Gastroesophageal sphincter (tissue), 4 donors: Measurements from ENCODE around the gene GNG2. TPM values are rescaled to one million over a fixed set of nuclear protein-coding genes. Genes with fewer than 3 reads are reported as not detected.
A peak's percentile ranks its signal among the peaks of the same experiment; 100 is the strongest.

Source experiments
- ATAC-seq: fragments of 150-250 bp; one replicate; pipeline ENCODE4 v1.9.1; 2016; ENCODE audit warnings: mild to moderate bottlenecking, moderate library complexity
- H3K27ac ChIP-seq, 4 donors: fragments of 200-600 bp; sonication (generic) in 3 of 4; 1 replicate in 3 of 4; 2 replicates in 1 of 4; pipeline ENCODE4 v1.5.1; 2016 to 2019
- H3K27me3 ChIP-seq: fragments of 200-600 bp; sonication (generic); one replicate; pipeline ENCODE4 v1.5.1; 2019
- H3K36me3 ChIP-seq, 2 donors: fragments of 200-600 bp; sonication (generic); one replicate each; pipeline ENCODE4 v1.5.1; 2019; ENCODE audit warnings: control low read depth in 1 of 2
- H3K4me1 ChIP-seq, 3 donors: fragments of 200-600 bp; sonication (generic); 1 replicate in 2 of 3; 2 replicates in 1 of 3; pipeline ENCODE4 v1.5.1; 2016 to 2019; ENCODE audit warnings: control low read depth in 2 of 3
- H3K4me3 ChIP-seq, 2 donors: fragments of 200-600 bp; sonication (generic); one replicate each; pipeline ENCODE4 v1.5.1; 2019; ENCODE audit warnings: mild to moderate bottlenecking in 1 of 2, moderate library complexity in 1 of 2
- H3K9me3 ChIP-seq, 3 donors: fragments of 200-600 bp; sonication (generic); one replicate each; pipeline ENCODE4 v1.5.1; 2017 to 2019; ENCODE audit warnings: control low read depth in 2 of 3
- EP300 ChIP-seq: sonication (generic); formaldehyde crosslinking; IDR thresholded peaks from one replicate; pipeline ENCODE4 v1.6.1; 2017; ENCODE audit warnings: antibody characterized with exemption, mild to moderate bottlenecking
- POLR2A ChIP-seq, 2 donors: fragments of 450-650 bp; IDR thresholded peaks; one replicate each; pipeline ENCODE4 v1.6.1; 2017; ENCODE audit warnings: antibody characterized with exemption in 2 of 2, mild to moderate bottlenecking in 2 of 2, moderate library complexity in 1 of 2
- POLR2AphosphoS5 ChIP-seq: sonication (generic); formaldehyde crosslinking; IDR thresholded peaks from one replicate; pipeline ENCODE4 v1.6.1; 2017; ENCODE audit warnings: antibody characterized with exemption
- WGBS, 2 donors: methylation state at CpG; one replicate each; pipeline ENCODE4 v1.1.5; 2018; ENCODE audit warnings: low coverage in 1 of 2; 5-methylcytosine and 5-hydroxymethylcytosine counted together
- total RNA-seq, 4 donors: library from RNA; depleted of rRNA; stranded (reverse); fragments of >200 nt; gene quantifications; one replicate each; pipeline ENCODE4 v1.1.0, GENCODE V29; 2016
- TF ChIP-seq, protein P1 (sequence below), 4 experiments: fragments of 200-600 bp in 2 of 4; fragments of 450-650 bp in 2 of 4; sonication (generic) in 1 of 4; IDR thresholded peaks; one replicate each; pipeline ENCODE4 v1.5.1; 2017 to 2019; ENCODE audit warnings: antibody characterized with exemption in 4 of 4, mild to moderate bottlenecking in 2 of 4, moderate library complexity in 2 of 4

GNG2 gene
- total RNA-seq, 4 donors from 2014 or later = 15.7 to 21.2 (median 17.8) TPM

DNA sequence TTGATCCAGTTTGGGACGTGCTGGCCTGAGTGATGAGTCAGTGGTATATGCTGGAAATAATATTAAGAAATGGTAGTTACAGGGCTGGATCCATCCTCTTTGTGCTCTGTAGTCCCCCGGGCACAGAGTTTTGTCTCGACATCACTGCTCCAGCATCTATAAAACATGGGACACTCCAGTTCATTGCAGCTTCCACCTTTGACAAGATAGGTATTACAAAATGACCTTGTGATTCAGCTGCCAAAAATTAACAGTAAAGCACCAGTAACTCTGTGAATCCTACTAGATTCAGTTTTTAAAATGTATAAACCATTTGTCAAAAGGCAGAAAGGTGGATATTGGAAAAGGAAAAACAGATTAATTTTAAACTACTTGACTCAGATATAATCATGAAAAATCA lies 14.6 kb upstream of the GNG2 start:
- Histone ChIP-seq H3K36me3 (no peaks in the 10 kb centered on the region), H3K9me3 (no peaks in the 10 kb centered on the region), H3K4me3 (no peak overlapping the region), H3K27me3 (no peaks in the 10 kb centered on the region), H3K4me1 (peaks cover 0 to 10% (median 0%) of the 10 kb centered on the region in 3 donors), H3K27ac (no peak overlapping the region)
- TF ChIP-seq POLR2AphosphoS5 (no peak), EP300 (no peak), POLR2A (IDR thresholded peaks at IDR 0.05) (no peak)
- TF ChIP-seq, protein P1, sequence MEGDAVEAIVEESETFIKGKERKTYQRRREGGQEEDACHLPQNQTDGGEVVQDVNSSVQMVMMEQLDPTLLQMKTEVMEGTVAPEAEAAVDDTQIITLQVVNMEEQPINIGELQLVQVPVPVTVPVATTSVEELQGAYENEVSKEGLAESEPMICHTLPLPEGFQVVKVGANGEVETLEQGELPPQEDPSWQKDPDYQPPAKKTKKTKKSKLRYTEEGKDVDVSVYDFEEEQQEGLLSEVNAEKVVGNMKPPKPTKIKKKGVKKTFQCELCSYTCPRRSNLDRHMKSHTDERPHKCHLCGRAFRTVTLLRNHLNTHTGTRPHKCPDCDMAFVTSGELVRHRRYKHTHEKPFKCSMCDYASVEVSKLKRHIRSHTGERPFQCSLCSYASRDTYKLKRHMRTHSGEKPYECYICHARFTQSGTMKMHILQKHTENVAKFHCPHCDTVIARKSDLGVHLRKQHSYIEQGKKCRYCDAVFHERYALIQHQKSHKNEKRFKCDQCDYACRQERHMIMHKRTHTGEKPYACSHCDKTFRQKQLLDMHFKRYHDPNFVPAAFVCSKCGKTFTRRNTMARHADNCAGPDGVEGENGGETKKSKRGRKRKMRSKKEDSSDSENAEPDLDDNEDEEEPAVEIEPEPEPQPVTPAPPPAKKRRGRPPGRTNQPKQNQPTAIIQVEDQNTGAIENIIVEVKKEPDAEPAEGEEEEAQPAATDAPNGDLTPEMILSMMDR (IDR thresholded peaks at IDR 0.05) = no peak
- ATAC-seq = no peak
- 86 to 89% methylated on average over 1 of the region's 3 CpGs for WGBS, 2 donors

DNA sequence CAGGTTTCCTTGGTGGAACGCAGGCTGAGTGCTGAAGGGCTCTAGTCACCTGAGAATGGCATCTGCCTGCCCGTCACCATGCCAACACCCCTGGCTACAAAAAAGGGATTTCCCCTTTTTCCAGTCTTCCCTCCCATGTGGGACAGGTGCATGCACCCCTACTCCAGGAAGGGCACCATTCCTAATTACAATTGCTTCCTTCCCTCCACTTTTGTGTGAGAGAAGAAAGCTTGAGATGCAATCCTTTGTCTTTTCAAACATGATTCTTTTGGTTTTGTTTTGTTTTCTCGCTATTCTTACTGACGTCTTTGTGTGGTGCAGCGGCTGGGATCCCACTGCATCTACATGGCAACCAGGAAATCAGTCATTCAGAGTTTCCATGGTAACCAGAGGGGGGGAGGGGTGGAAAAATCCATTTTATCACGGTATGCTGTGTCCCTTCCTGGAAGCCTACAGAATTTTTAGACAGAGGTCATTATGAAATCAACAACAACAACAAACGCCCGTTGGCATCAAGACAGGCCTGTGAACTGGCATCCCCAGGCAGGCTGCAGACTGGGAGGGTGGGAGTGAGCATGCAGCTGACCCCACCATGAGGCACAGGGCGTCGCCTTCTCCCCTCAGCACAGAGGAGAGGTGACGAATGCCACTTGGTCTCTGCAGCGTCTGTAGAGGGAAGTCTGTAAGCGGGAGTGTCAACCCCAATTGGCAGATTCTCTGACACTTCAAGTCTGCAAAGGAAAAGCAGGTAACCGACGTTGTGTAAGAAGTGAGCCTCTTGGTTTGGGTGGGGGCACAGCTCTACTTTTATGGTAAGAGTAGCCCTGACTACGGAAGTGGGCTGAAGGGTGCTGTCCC lies 13.6 kb upstream of the GNG2 start:
- H3K27me3 ChIP-seq = no peaks in the 10 kb centered on the region
- WGBS, 2 donors = 57% methylated on average over 6 of the region's 16 CpGs
- peaks cover 0 to 10% (median 0%) of the 10 kb centered on the region in 3 donors for H3K4me1 ChIP-seq
- TF ChIP-seq POLR2A (IDR thresholded peaks at IDR 0.05) (no peak), EP300 (no peak), POLR2AphosphoS5 (no peak)
- TF ChIP-seq, protein P1 (IDR thresholded peaks at IDR 0.05) = no peak
- peak; percentile 72 for ATAC-seq
- H3K9me3 ChIP-seq = no peaks in the 10 kb centered on the region
- no peaks in the 10 kb centered on the region for H3K36me3 ChIP-seq
- peak overlapping the region in 3 of 4 donors; percentile 47 to 59 (median 53) for H3K27ac ChIP-seq
- H3K4me3 ChIP-seq = peak overlapping the region in 1 of 2 donors; percentile 20

DNA sequence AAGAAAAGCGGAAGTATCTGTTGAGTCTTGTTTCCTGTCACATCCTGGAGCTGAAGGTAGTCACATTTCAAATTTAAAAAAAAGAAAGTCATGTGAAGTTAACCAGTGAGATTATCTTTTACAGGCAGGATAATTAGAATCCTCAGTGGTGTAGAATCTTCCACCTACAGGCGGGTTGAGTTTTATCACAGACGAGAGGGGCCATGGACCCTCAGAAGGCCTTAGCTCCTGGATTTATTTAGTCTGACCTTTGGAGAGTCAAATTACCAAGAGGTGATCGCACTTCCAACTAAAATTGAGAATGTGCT lies 13.0 kb upstream of the GNG2 start:
- WGBS, 2 donors = 86 to 88% methylated on average over 4 of the region's 4 CpGs

DNA sequence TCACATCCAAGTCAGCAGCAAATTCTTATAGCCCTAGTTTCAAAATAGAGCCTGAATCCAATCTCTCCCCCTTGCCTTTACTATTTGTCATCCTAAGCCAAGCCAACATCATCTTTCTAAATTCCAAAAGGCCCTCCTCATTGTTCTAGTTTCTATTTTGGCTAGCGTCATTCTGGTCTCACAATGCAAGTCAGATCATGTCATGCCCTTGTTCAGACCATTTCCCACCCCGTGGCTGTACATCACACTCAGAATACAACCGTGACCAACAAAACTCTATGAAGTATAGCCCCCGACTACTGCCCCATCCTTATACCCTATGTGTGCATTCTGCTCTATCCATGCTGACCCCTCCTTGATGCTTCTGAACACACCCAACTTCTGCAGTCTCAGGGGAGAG lies 12.3 kb upstream of the GNG2 start:
- Histone ChIP-seq H3K27me3 (no peaks in the 10 kb centered on the region), H3K4me1 (peaks cover 0 to 10% (median 0%) of the 10 kb centered on the region in 3 donors), H3K4me3 (no peak overlapping the region), H3K36me3 (no peaks in the 10 kb centered on the region), H3K9me3 (no peaks in the 10 kb centered on the region), H3K27ac (no peak overlapping the region)
- 95 to 96% methylated on average over 4 of the region's 4 CpGs for WGBS, 2 donors
- no peak for ATAC-seq
- TF ChIP-seq EP300 (no peak), POLR2AphosphoS5 (no peak), POLR2A (IDR thresholded peaks at IDR 0.05) (no peak)
- TF ChIP-seq, protein P1 (IDR thresholded peaks at IDR 0.05) = no peak

More for the DNA sequence above, 13.0 kb upstream of the GNG2 start:
- H3K27me3 ChIP-seq = no peaks in the 10 kb centered on the region
- no peaks in the 10 kb centered on the region for H3K9me3 ChIP-seq
- TF ChIP-seq, protein P1 (IDR thresholded peaks at IDR 0.05) = no peak
- TF ChIP-seq EP300 (no peak), POLR2AphosphoS5 (no peak), POLR2A (IDR thresholded peaks at IDR 0.05) (no peak)
- ATAC-seq = no peak
- no peaks in the 10 kb centered on the region for H3K36me3 ChIP-seq
- H3K27ac ChIP-seq = peak overlapping the region in 3 of 4 donors; percentile 47 to 59 (median 53)
- H3K4me1 ChIP-seq = peaks cover 0 to 10% (median 0%) of the 10 kb centered on the region in 3 donors
- H3K4me3 ChIP-seq = no peak overlapping the region

DNA sequence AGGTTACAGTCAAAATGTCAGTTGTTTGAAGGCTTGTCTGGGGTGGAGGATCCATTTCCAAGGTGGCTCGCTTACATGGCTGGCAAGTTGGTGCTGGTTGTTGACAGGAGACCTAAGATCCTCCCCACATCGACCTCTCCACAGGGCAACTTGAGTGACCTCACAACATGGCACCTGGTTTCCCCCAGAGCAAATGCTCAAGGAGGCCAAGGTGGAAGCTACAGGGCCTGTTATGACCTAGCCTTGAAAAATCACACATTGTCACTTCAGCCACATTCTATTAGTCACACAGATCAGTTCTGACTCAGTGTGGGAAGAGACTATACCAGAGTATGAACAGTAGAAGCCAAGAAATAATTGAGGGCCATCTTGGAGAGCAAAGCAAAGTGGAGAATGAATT lies 11.3 kb upstream of the GNG2 start:
- no peak overlapping the region for H3K4me3 ChIP-seq
- no peaks in the 10 kb centered on the region for H3K36me3 ChIP-seq
- H3K4me1 ChIP-seq = peaks cover 0 to 10% (median 0%) of the 10 kb centered on the region in 3 donors
- ATAC-seq = no peak
- no peaks in the 10 kb centered on the region for H3K9me3 ChIP-seq
- no peak for TF ChIP-seq EP300
- no peak for TF ChIP-seq POLR2A (IDR thresholded peaks at IDR 0.05)
- TF ChIP-seq, protein P1 (IDR thresholded peaks at IDR 0.05) = no peak
- no peak for TF ChIP-seq POLR2AphosphoS5
- WGBS, 2 donors = 90% methylated on average over 2 of the region's 2 CpGs; no CpG with 5 or more reads in 1 of the 2 donors
- H3K27ac ChIP-seq = no peak overlapping the region
- no peaks in the 10 kb centered on the region for H3K27me3 ChIP-seq
